Activated CD4-positive, alpha-beta T cell treated with anti-CD3 and anti-CD28 coated beads, Interleukin-2, amount 50 U/mL, for 48 hours (primary cell): ENCODE results near the gene PPM1F.
"Not testable (repeated sequence)": the region's sequence is repeated elsewhere in the genome, so short reads cannot be mapped to it uniquely, and the experiment has no call there.

ENCODE experiments used
- DNase-seq, 2 experiments: peaks; one replicate each; pipeline ENCODE4 v3.0.0-alpha.2; 2020

Gene PPM1F

DNA sequence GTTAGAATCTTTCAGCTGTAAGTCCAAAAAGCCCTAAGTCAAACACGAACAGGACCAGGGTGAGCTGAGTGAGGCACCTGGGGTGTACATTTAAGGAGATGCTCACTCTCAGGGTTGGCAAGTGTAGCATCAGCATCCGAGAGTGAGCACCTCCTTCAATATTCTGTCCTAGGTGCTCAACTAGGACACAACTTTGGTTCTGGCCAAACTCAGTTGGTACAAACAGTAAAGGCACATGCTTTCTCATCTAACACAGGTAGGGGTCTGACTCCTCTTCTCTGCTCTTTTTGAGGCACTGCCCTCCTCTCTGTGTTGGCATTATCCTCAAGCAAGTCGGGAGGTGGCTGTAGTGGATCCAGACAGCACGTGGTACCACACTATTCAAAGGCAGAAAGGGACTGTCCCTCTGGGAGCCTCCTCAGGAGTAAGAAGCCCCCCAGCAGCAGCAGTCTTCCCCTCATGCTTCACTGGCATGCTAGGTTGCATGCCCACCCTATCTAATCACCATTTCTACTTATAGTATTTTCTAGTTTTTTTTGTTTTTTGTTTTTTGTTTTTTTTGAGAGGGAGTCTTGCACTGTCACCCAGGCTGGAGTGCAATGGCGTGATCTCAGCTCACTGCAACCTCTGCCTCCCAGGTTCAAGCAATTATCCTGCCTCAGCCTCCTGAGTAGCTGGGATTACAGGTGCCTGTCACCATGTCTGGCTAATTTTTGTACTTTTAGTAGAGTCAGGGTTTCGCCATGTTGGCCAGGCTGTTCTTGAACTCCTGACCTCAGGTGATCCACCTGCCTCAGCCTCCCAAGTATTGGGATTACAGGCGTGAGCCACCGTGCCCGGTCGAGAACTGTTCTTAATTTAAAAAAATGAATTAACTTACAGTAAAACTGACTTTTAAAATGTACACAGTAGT, 70.6 kb downstream of the PPM1F start:
- no peak for DNase-seq

DNA sequence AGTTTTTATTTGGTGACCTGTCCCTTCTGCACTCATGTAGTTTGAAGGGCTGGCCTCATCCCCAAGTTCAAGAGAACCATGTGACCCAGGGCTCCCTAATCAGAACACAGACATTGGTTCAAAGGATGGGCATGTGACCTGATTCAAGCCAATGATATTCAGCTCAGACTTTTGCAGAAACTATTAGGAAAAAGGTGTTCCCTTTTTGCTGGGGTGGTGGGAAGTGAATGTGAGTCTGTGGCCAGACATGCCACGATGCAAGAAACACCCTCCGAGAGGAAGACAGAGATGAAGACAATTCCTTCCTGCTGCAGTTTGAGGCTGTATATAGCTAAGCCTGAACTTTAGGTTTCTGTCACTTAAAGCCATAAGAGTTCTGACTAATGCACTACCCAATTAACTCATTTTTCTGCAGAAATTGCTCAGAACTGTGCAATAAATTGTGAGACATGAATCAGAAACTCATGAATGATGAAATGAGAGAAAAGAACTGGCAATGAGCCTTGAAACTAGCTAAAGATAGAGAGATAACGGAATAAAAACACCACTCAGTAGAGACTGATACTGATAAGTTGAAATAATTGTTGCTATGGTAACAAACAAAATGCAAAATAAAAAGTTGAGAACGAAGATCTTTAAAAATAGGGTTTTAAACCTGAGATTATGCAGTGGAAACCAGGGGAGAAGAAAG, 76.0 kb downstream of the PPM1F start:
- peak; percentile 46 to 55 for DNase-seq

DNA sequence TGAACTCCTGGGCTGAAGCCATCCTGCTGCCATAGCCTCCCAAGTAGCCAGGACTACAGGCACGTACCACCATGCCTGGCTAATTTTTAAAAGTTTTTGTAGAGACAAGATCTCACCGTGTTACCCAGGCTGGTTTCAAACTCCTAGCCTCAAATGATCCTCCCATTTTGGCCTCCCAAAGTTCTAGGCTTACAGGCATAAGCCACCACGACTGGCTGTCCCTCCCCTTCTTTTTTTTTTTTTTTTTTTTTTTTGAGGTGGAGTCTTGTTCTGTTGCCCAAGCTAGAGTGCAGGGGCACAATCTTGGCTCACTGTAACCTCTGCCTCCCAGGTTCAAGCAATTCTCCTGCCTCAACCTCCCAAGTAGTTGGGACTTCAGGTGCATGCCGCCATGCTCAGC, 77.7 kb downstream of the PPM1F start:
- DNase-seq: not testable (repeated sequence)

DNA sequence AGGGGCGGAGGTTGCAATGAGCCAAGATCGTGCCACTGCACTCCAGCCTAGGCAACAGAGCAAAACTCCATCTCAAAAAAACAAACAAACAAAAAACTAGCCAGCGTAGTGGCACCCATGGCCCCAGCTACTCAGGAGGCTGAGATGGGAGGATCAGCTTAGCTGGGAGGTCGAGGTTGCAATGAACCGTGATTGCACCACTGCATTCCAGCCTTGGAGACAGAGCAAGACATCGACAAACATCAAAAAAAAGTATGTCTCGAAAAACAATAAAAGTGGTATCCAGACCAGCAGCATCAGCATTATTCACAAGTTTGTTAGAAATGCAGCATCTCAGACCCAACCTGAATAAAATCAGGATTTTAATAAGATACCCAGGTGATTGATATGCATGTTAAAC, 79.0 kb downstream of the PPM1F start:
- no peak for DNase-seq

DNA sequence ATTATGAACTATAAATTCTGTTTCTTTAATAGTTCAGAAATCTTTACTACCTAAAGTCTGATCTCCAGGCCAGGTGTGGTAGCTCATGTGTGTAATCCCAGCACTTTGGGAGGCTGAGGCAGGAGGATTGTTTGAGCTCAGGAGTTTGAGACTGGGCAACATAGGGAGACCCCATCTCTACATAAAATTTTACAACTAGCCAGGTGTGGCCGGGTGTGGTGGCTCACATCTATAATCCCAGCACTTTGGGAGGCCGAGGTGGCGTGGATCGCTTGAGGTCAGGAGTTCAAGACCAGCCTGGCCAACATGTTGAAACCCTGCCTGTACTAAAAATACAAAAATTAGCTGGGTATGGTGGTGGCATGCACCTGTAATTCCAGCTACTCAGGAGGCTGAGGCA, 79.9 kb downstream of the PPM1F start:
- DNase-seq: not testable (repeated sequence)
